ENCODE data around the gene RPS2.

- TF ChIP-seq, protein P1, sequence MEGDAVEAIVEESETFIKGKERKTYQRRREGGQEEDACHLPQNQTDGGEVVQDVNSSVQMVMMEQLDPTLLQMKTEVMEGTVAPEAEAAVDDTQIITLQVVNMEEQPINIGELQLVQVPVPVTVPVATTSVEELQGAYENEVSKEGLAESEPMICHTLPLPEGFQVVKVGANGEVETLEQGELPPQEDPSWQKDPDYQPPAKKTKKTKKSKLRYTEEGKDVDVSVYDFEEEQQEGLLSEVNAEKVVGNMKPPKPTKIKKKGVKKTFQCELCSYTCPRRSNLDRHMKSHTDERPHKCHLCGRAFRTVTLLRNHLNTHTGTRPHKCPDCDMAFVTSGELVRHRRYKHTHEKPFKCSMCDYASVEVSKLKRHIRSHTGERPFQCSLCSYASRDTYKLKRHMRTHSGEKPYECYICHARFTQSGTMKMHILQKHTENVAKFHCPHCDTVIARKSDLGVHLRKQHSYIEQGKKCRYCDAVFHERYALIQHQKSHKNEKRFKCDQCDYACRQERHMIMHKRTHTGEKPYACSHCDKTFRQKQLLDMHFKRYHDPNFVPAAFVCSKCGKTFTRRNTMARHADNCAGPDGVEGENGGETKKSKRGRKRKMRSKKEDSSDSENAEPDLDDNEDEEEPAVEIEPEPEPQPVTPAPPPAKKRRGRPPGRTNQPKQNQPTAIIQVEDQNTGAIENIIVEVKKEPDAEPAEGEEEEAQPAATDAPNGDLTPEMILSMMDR (IDR thresholded peaks at IDR 0.05), result no peak
- no peak for TF ChIP-seq POLR2A (IDR thresholded peaks at IDR 0.05)
These were observed 44.1 kb upstream of the RPS2 start for GRCh38 chr16:2008631-2009163.

Measured in uterus (tissue), 2 donors.